Loucy (cell line): Measurements from ENCODE around the gene CD302.

Experiments used
- H2AFZ ChIP-seq: fragments of 200-600 bp; sonication (generic); 2 replicates; pipeline ENCODE4 v1.6.0; 2016; ENCODE audit warnings: antibody characterized with exemption, mild to moderate bottlenecking, low read length, moderate library complexity
- H3F3A ChIP-seq: fragments of 200-600 bp; 2 replicates; pipeline ENCODE4 v1.6.0; 2016; ENCODE audit warnings: antibody characterized with exemption, low read depth, mild to moderate bottlenecking
- H3K27me3 ChIP-seq: fragments of 200-600 bp; sonication (generic); 2 replicates; pipeline ENCODE4 v1.6.1; 2014; ENCODE audit warnings: low read length, mild to moderate bottlenecking; ENCODE audit not compliant: insufficient read depth, poor library complexity, severe bottlenecking
- H3K36me3 ChIP-seq: fragments of 200-600 bp; sonication (generic); 2 replicates; pipeline ENCODE4 v1.6.1; 2016; ENCODE audit warnings: low read length; ENCODE audit not compliant: insufficient read depth
- H3K4me1 ChIP-seq: fragments of 200-600 bp; sonication (generic); 2 replicates; pipeline ENCODE4 v1.5.1; 2014; ENCODE audit warnings: low read length, mild to moderate bottlenecking; ENCODE audit not compliant: insufficient read depth, poor library complexity, severe bottlenecking
- H3K4me2 ChIP-seq: fragments of 200-600 bp; sonication (generic); 2 replicates; pipeline ENCODE4 v1.6.0; 2014; ENCODE audit warnings: antibody characterized with exemption, low read length, low read depth, mild to moderate bottlenecking; ENCODE audit not compliant: poor library complexity, severe bottlenecking
- H3K4me3 ChIP-seq: fragments of 200-600 bp; sonication (generic); 2 replicates; pipeline ENCODE4 v1.5.1; 2014; ENCODE audit warnings: low read length, mild to moderate bottlenecking, mixed read lengths; ENCODE audit not compliant: poor library complexity, severe bottlenecking
- H3K79me2 ChIP-seq: fragments of 200-600 bp; sonication (generic); 2 replicates; pipeline ENCODE4 v1.6.1; 2014; ENCODE audit warnings: low read length; ENCODE audit not compliant: insufficient read depth
- H3K9ac ChIP-seq: fragments of 200-600 bp; sonication (generic); 2 replicates; pipeline ENCODE4 v1.6.0; 2014; ENCODE audit warnings: mild to moderate bottlenecking, low read depth, low read length, moderate library complexity; ENCODE audit not compliant: poor library complexity, severe bottlenecking
- H3K9me2 ChIP-seq: fragments of 200-600 bp; sonication (generic); replicated peaks from 2 replicates; pipeline ENCODE4 v1.6.1; 2016; ENCODE audit warnings: low read depth, low read length, mixed read lengths
- H3K9me3 ChIP-seq: fragments of 200-600 bp; sonication (generic); 2 replicates; pipeline ENCODE4 v1.6.1; 2014; ENCODE audit warnings: mild to moderate bottlenecking, antibody characterized with exemption, low read length, low read depth; ENCODE audit not compliant: insufficient read depth
- H4K20me1 ChIP-seq: fragments of 200-600 bp; sonication (generic); 2 replicates; pipeline ENCODE4 v1.6.0; 2014; ENCODE audit warnings: antibody characterized with exemption, low read length, mild to moderate bottlenecking; ENCODE audit not compliant: insufficient read depth, poor library complexity, severe bottlenecking
- CTCF ChIP-seq: fragments of 200-600 bp; sonication (generic); conservative IDR thresholded peaks from 2 replicates; pipeline ENCODE4 v1.5.1; 2014; ENCODE audit warnings: mild to moderate bottlenecking, antibody characterized with exemption, low read length
- EZH2phosphoT487 ChIP-seq: fragments of 200-600 bp; IDR thresholded peaks from 2 replicates; pipeline ENCODE4 v1.6.1; 2018; ENCODE audit warnings: antibody characterized with exemption, mild to moderate bottlenecking, moderate library complexity, borderline replicate concordance

Gene CD302

GRCh38 chr2:159783556-159783955 is 14.5 kb downstream of the CD302 start:
- Histone ChIP-seq H3K36me3 (no peaks in the 10 kb centered on the region), H4K20me1 (no peaks in the 10 kb centered on the region)

DNA sequence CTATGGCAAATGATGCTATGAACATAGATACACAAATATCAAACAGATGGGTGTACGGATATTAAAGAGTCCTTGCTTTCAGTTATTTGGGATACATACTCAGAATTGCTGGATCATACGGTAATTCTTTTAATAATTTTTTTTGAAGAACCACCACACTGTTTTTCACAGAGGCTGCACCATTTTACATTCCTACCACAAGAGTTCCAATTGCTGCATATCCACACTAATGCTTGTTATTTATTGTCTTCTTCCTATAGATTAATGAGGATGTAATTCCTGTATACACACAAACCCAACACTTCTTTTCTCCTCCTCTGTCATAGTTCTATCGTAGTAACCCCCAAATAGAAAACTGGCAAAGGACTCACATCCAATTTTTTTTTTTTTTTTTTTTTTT is 21.7 kb downstream of the CD302 start:
- Histone ChIP-seq H3K4me3 (no peak overlapping the region), H3K9me3 (no peaks in the 10 kb centered on the region), H3K4me1 (no peaks in the 10 kb centered on the region), H3K27me3 (no peaks in the 10 kb centered on the region), H3K79me2 (no peaks in the 10 kb centered on the region), H3K9me2 (no peaks in the 10 kb centered on the region), H3K9ac (no peak overlapping the region), H3F3A (no peaks in the 10 kb centered on the region), H3K36me3 (peaks cover 3% of the 10 kb centered on the region; the same call in 1 of the 2 replicates), H4K20me1 (no peaks in the 10 kb centered on the region), H2AFZ (no peak overlapping the region), H3K4me2 (no peak overlapping the region)
- TF ChIP-seq CTCF (no peak), EZH2phosphoT487 (no peak)

More at GRCh38 chr2:159783556-159783955, 14.5 kb downstream of the CD302 start:
- Histone ChIP-seq H3K4me1 (no peaks in the 10 kb centered on the region), H2AFZ (no peak overlapping the region), H3K4me3 (no peak overlapping the region), H3K9me3 (no peaks in the 10 kb centered on the region), H3K4me2 (no peak overlapping the region), H3F3A (no peaks in the 10 kb centered on the region), H3K79me2 (no peaks in the 10 kb centered on the region), H3K27me3 (no peaks in the 10 kb centered on the region), H3K9ac (no peak overlapping the region), H3K9me2 (no peaks in the 10 kb centered on the region)
- no peak for TF ChIP-seq CTCF
- TF ChIP-seq EZH2phosphoT487 = no peak

- Histone ChIP-seq H3K4me3 (no peak overlapping the region), H3F3A (no peaks in the 10 kb centered on the region), H3K27me3 (no peaks in the 10 kb centered on the region), H3K79me2 (no peaks in the 10 kb centered on the region), H3K4me1 (no peaks in the 10 kb centered on the region), H3K9me2 (no peaks in the 10 kb centered on the region), H4K20me1 (no peaks in the 10 kb centered on the region), H2AFZ (no peak overlapping the region), H3K9ac (no peak overlapping the region), H3K36me3 (peaks cover 8% of the 10 kb centered on the region; the same call in 1 of the 2 replicates), H3K9me3 (no peaks in the 10 kb centered on the region), H3K4me2 (no peak overlapping the region)
- TF ChIP-seq CTCF = no peak; the same call in 1 of the 2 replicates
- no peak for TF ChIP-seq EZH2phosphoT487
These were observed 23.0 kb downstream of the CD302 start for GRCh38 chr2:159775021-159775420.
